ENCODE data around the gene DAP. TPM values are rescaled to one million over a fixed set of nuclear protein-coding genes. Genes with fewer than 3 reads are reported as not detected.

DAP gene
- total and polyA plus RNA-seq, 10 of the 15 experiments (the other 5 are each of a cell fraction or from before 2014, with no cell fraction given), result 12.9 to 130 (median 49.9) TPM

GRCh38 chr5:10644192-10644591 is 116.8 kb downstream of the DAP start:
- DNase-seq (ENCODE audit: low read depth, low spot score) (no peak), ATAC-seq (no peak), FAIRE-seq (no peak)
- intact Hi-C loops (cut with micrococcal nuclease; ENCODE audit: unreplicated experiment) (no loop called here), in situ Hi-C loops (cut with MboI) (no loop called here)
- BruUV-seq (replicated peaks), result TSS peak; percentile 9
- Histone ChIP-seq H3K4me1 (ENCODE audit: control insufficient read depth, insufficient read depth, low read length) (peaks cover 13% of the 10 kb centered on the region), H3K9ac (ENCODE audit: control insufficient read depth, insufficient read depth, low read length) (no peak overlapping the region), H3K36me3 (ENCODE audit: control insufficient read depth in 2 of 2, insufficient read depth in 2 of 2, low read length in 1 of 2) (peaks cover 12 to 33% of the 10 kb centered on the region in 2 experiments), H3K27ac (ENCODE audit: control insufficient read depth, insufficient read depth) (peak overlapping the region; percentile 27), H3K27me3 (replicated peaks in 1 of 2; ENCODE audit: control insufficient read depth in 2 of 2, insufficient read depth in 2 of 2, low read length in 1 of 2) (no peaks in the 10 kb centered on the region), H3K79me2 (ENCODE audit: control insufficient read depth, insufficient read depth, low read length) (peaks cover 52% of the 10 kb centered on the region), H3K4me2 (ENCODE audit: control insufficient read depth, insufficient read depth) (no peak overlapping the region), H3K9me3 (replicated peaks; ENCODE audit: control insufficient read depth, insufficient read depth, low read length) (peaks cover 2% of the 10 kb centered on the region; the same call in 2 of the 3 replicates), H3K4me3 (no peak overlapping the region), H4K20me1 (ENCODE audit: control insufficient read depth, insufficient read depth) (no peaks in the 10 kb centered on the region), H2AFZ (ENCODE audit: control insufficient read depth, low read depth, low read length) (no peak overlapping the region; the same call in 1 of the 2 replicates)
- SMC1A ChIA-PET (ENCODE audit: uncharacterized antibody, unreplicated experiment), result interaction anchor here (0.6 to 1.2 kb wide), 2 partner anchors 35 to 66 kb away, joined by 4 to 5 read pairs; no protein-coding TSS in a partner anchor
- 98% methylated on average over 9 of the region's 9 CpGs for WGBS (ENCODE audit: insufficient coverage, insufficient replicate concordance, low lambda C conversion rate, missing lambda C conversion rate)
- CTCF ChIA-PET, result interaction anchor here (0.6 to 2.8 kb wide), 4 partner anchors 9 to 191 kb away, joined by 3 to 8 read pairs (median 4); no protein-coding TSS in a partner anchor
- POLR2A ChIA-PET, result interaction anchor here (0.6 to 1.5 kb wide), 7 partner anchors 9 to 204 kb away, joined by 3 to 6 read pairs (median 5); no protein-coding TSS in a partner anchor
- RAD21 ChIA-PET (ENCODE audit: unreplicated experiment), result interaction anchor here (0.6 to 1.6 kb wide), 2 partner anchors 17 to 46 kb away, joined by 3 to 4 read pairs; no protein-coding TSS in a partner anchor
- TF ChIP-seq LARP7 (IDR thresholded peaks at IDR 0.05) (no peak), E2F8 (IDR thresholded peaks at IDR 0.05; ENCODE audit: low read depth, partially characterized antibody) (no peak), EZH2 (IDR thresholded peaks at IDR 0.05; ENCODE audit: borderline replicate concordance, control insufficient read depth, low read depth, low read length) (no peak), KLF5 (IDR thresholded peaks at IDR 0.05; ENCODE audit: partially characterized antibody) (no peak), RBBP5 (conservative IDR thresholded peaks at IDR 0.05) (no peak), YBX1 (IDR thresholded peaks at IDR 0.05) (no peak), IKZF1 (conservative IDR thresholded peaks at IDR 0.05) (no peak)
- TF ChIP-seq, protein P1, sequence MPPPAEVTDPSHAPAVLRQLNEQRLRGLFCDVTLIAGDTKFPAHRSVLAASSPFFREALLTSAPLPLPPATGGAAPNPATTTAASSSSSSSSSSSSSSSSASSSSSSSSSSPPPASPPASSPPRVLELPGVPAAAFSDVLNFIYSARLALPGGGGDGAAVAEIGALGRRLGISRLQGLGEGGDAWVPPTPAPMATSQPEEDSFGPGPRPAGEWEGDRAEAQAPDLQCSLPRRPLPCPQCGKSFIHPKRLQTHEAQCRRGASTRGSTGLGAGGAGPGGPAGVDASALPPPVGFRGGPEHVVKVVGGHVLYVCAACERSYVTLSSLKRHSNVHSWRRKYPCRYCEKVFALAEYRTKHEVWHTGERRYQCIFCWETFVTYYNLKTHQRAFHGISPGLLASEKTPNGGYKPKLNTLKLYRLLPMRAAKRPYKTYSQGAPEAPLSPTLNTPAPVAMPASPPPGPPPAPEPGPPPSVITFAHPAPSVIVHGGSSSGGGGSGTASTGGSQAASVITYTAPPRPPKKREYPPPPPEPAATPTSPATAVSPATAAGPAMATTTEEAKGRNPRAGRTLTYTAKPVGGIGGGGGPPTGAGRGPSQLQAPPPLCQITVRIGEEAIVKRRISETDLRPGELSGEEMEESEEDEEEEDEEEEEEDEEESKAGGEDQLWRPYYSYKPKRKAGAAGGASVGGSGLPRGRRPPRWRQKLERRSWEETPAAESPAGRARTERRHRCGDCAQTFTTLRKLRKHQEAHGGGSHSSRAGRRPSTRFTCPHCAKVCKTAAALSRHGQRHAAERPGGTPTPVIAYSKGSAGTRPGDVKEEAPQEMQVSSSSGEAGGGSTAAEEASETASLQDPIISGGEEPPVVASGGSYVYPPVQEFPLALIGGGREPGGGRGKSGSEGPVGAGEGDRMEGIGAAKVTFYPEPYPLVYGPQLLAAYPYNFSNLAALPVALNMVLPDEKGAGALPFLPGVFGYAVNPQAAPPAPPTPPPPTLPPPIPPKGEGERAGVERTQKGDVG (CRISPR knock-in tag; IDR thresholded peaks at IDR 0.05), result no peak
- TF ChIP-seq, protein P2, sequence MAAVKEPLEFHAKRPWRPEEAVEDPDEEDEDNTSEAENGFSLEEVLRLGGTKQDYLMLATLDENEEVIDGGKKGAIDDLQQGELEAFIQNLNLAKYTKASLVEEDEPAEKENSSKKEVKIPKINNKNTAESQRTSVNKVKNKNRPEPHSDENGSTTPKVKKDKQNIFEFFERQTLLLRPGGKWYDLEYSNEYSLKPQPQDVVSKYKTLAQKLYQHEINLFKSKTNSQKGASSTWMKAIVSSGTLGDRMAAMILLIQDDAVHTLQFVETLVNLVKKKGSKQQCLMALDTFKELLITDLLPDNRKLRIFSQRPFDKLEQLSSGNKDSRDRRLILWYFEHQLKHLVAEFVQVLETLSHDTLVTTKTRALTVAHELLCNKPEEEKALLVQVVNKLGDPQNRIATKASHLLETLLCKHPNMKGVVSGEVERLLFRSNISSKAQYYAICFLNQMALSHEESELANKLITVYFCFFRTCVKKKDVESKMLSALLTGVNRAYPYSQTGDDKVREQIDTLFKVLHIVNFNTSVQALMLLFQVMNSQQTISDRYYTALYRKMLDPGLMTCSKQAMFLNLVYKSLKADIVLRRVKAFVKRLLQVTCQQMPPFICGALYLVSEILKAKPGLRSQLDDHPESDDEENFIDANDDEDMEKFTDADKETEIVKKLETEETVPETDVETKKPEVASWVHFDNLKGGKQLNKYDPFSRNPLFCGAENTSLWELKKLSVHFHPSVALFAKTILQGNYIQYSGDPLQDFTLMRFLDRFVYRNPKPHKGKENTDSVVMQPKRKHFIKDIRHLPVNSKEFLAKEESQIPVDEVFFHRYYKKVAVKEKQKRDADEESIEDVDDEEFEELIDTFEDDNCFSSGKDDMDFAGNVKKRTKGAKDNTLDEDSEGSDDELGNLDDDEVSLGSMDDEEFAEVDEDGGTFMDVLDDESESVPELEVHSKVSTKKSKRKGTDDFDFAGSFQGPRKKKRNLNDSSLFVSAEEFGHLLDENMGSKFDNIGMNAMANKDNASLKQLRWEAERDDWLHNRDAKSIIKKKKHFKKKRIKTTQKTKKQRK (IDR thresholded peaks at IDR 0.05; ENCODE audit: low read depth, low read length), result no peak
- TF ChIP-seq, protein P3, sequence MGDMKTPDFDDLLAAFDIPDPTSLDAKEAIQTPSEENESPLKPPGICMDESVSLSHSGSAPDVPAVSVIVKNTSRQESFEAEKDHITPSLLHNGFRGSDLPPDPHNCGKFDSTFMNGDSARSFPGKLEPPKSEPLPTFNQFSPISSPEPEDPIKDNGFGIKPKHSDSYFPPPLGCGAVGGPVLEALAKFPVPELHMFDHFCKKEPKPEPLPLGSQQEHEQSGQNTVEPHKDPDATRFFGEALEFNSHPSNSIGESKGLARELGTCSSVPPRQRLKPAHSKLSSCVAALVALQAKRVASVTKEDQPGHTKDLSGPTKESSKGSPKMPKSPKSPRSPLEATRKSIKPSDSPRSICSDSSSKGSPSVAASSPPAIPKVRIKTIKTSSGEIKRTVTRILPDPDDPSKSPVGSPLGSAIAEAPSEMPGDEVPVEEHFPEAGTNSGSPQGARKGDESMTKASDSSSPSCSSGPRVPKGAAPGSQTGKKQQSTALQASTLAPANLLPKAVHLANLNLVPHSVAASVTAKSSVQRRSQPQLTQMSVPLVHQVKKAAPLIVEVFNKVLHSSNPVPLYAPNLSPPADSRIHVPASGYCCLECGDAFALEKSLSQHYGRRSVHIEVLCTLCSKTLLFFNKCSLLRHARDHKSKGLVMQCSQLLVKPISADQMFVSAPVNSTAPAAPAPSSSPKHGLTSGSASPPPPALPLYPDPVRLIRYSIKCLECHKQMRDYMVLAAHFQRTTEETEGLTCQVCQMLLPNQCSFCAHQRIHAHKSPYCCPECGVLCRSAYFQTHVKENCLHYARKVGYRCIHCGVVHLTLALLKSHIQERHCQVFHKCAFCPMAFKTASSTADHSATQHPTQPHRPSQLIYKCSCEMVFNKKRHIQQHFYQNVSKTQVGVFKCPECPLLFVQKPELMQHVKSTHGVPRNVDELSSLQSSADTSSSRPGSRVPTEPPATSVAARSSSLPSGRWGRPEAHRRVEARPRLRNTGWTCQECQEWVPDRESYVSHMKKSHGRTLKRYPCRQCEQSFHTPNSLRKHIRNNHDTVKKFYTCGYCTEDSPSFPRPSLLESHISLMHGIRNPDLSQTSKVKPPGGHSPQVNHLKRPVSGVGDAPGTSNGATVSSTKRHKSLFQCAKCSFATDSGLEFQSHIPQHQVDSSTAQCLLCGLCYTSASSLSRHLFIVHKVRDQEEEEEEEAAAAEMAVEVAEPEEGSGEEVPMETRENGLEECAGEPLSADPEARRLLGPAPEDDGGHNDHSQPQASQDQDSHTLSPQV (IDR thresholded peaks at IDR 0.05), result no peak

All from GM12878 (cell line).